Stimulated activated CD4-positive, alpha-beta T cell treated with anti-CD3 and anti-CD28 coated beads, Interleukin-15, amount 100 ng/mL, for 24 hours (primary cell): ENCODE results near the gene RYR2.
"Not testable (repeated sequence)": the region's sequence is repeated elsewhere in the genome, so short reads cannot be mapped to it uniquely, and the experiment has no call there.

Experiments
- DNase-seq: peaks from one replicate; pipeline ENCODE4 v3.0.0-alpha.2; 2020

Gene RYR2

GRCh38 chr1:237270353-237270752 lies 228.4 kb downstream of the RYR2 start:
- no peak for DNase-seq

GRCh38 chr1:237277994-237278393 lies 236.0 kb downstream of the RYR2 start:
- DNase-seq = not testable (repeated sequence)

GRCh38 chr1:237279629-237280028 lies 237.6 kb downstream of the RYR2 start:
- no peak for DNase-seq

- DNase-seq = no peak
Measured at GRCh38 chr1:237281481-237281880, 239.5 kb downstream of the RYR2 start.

- DNase-seq = no peak
Measured at GRCh38 chr1:237282208-237282783, 240.3 kb downstream of the RYR2 start.

GRCh38 chr1:237287876-237288521 lies 246.0 kb downstream of the RYR2 start:
- no peak for DNase-seq

- DNase-seq = no peak
Measured at GRCh38 chr1:237293804-237294203, 251.8 kb downstream of the RYR2 start.

- no peak for DNase-seq
Measured at GRCh38 chr1:237296861-237297260, 254.9 kb downstream of the RYR2 start.

- DNase-seq = no peak
Measured at GRCh38 chr1:237300642-237301041, 258.7 kb downstream of the RYR2 start.

- no peak for DNase-seq
Measured at GRCh38 chr1:237303929-237304328, 261.9 kb downstream of the RYR2 start.

GRCh38 chr1:237306726-237307125 lies 264.7 kb downstream of the RYR2 start:
- DNase-seq = no peak

- DNase-seq = no peak
Measured at GRCh38 chr1:237309595-237310118, 267.7 kb downstream of the RYR2 start.

GRCh38 chr1:237316352-237316751 lies 274.4 kb downstream of the RYR2 start:
- DNase-seq = no peak

GRCh38 chr1:237318748-237319147 lies 276.8 kb downstream of the RYR2 start:
- DNase-seq = no peak

GRCh38 chr1:237320890-237321289 lies 278.9 kb downstream of the RYR2 start:
- DNase-seq = no peak

GRCh38 chr1:237324226-237324625 lies 282.2 kb downstream of the RYR2 start:
- no peak for DNase-seq

- no peak for DNase-seq
Measured at GRCh38 chr1:237327061-237327460, 285.1 kb downstream of the RYR2 start.

GRCh38 chr1:237340892-237341291 lies 298.9 kb downstream of the RYR2 start:
- no peak for DNase-seq

- DNase-seq = no peak
Measured at GRCh38 chr1:237341391-237341790, 299.4 kb downstream of the RYR2 start.

GRCh38 chr1:237342730-237343129 lies 300.7 kb downstream of the RYR2 start:
- no peak for DNase-seq

- no peak for DNase-seq
Measured at GRCh38 chr1:237352747-237353146, 310.8 kb downstream of the RYR2 start.

- no peak for DNase-seq
Measured at GRCh38 chr1:237353918-237354317, 311.9 kb downstream of the RYR2 start.

GRCh38 chr1:237355022-237355421 lies 313.0 kb downstream of the RYR2 start:
- DNase-seq = no peak

- DNase-seq = no peak
Measured at GRCh38 chr1:237358555-237358954, 316.6 kb downstream of the RYR2 start.

- DNase-seq = no peak
Measured at GRCh38 chr1:237367758-237368157, 325.8 kb downstream of the RYR2 start.
